ENCODE results near the gene CCER1.

The CCER1 gene

GRCh38 chr12:90916516-90916915 lies 38.5 kb downstream of the CCER1 start:
- DNase-seq = no peak

- no peak for DNase-seq
These were observed 39.6 kb downstream of the CCER1 start for GRCh38 chr12:90915353-90915752.

GRCh38 chr12:90910958-90911357 lies 44.0 kb downstream of the CCER1 start:
- no peak for DNase-seq

- no peak for DNase-seq
These were observed 45.8 kb downstream of the CCER1 start for GRCh38 chr12:90909069-90909770.

- DNase-seq = no peak
These were observed 46.5 kb downstream of the CCER1 start for GRCh38 chr12:90908465-90908864.

- DNase-seq = no peak
These were observed 49.1 kb downstream of the CCER1 start for GRCh38 chr12:90905691-90906370.

- DNase-seq = no peak
These were observed 52.4 kb downstream of the CCER1 start for GRCh38 chr12:90902596-90902995.

Data from stimulated activated CD4-positive, alpha-beta T cell treated with anti-CD3 and anti-CD28 coated beads, Interleukin-4, amount 100 ng/mL, for 4 hours (primary cell).